H1 (cell line): ENCODE measurements around the gene OTUD3. TPM values are rescaled to one million over a fixed set of nuclear protein-coding genes. Genes with fewer than 3 reads are reported as not detected.

Experiments
- CTCF ChIA-PET: fragments of 300-600 bp; sonication (Branson Sonifier 250); formaldehyde crosslinking; loops from one replicate; lab custom pipeline; 2021; ENCODE audit not compliant: partially characterized antibody; lab: Charles Lee
- POLR2A ChIA-PET: fragments of 300-600 bp; sonication (Branson Sonifier 250); formaldehyde crosslinking; loops from one replicate; lab custom pipeline; 2021; ENCODE audit warnings: inconsistent platforms; ENCODE audit not compliant: partially characterized antibody; lab: Charles Lee
- DNase-seq, 2 experiments: peaks; one replicate each; pipeline versions ENCODE4 v3.0.0 to v3.0.0-alpha.2; 2010 to 2022; ENCODE audit warnings: low spot score in 2 of 2, low read depth in 1 of 2, mixed read lengths in 1 of 2
- FAIRE-seq: peaks from 2 replicates; lab custom pipeline; 2011; peaks lifted over from hg19 to GRCh38; lab: Jason Lieb, UNC
- H2AFZ ChIP-seq: 2 replicates; pipeline ENCODE4 v1.8.1; 2012; ENCODE audit warnings: low read length, inconsistent platforms
- H2AK5ac ChIP-seq: 2 replicates; pipeline ENCODE4 v1.6.1; 2013; ENCODE audit warnings: low read depth, low read length
- H2BK120ac ChIP-seq: replicated peaks from 2 replicates; pipeline ENCODE3; 2013; ENCODE audit warnings: low read depth, low read length, inconsistent platforms
- H2BK12ac ChIP-seq: 2 replicates; pipeline ENCODE4 v1.6.1; 2013; ENCODE audit warnings: low read depth, low read length
- H2BK15ac ChIP-seq: 2 replicates; pipeline ENCODE4 v1.6.1; 2013; ENCODE audit warnings: low read length
- H2BK20ac ChIP-seq: 2 replicates; pipeline ENCODE4 v1.6.1; 2013; ENCODE audit warnings: low read length
- H2BK5ac ChIP-seq: 2 replicates; pipeline ENCODE4 v1.6.1; 2013; ENCODE audit warnings: low read depth, low read length
- H3K14ac ChIP-seq: 2 replicates; pipeline ENCODE4 v1.6.1; 2013; ENCODE audit warnings: inconsistent platforms; ENCODE audit not compliant: insufficient read length
- H3K18ac ChIP-seq: 2 replicates; pipeline ENCODE4 v1.6.1; 2013; ENCODE audit warnings: low read length; ENCODE audit errors: extremely low read depth
- H3K23ac ChIP-seq: 2 replicates; pipeline ENCODE4 v1.6.1; 2013; ENCODE audit warnings: inconsistent platforms; ENCODE audit not compliant: insufficient read length
- H3K23me2 ChIP-seq: 2 replicates; pipeline ENCODE4 v1.6.1; 2013; ENCODE audit warnings: low read depth, low read length
- H3K27ac ChIP-seq: 2 replicates; pipeline ENCODE4 v1.6.1; 2011; ENCODE audit warnings: low read depth, low read length, inconsistent platforms
- H3K27me3 ChIP-seq, 4 experiments: replicated peaks in 1 of 4; 1 replicate in 1 of 4; 2 replicates in 3 of 4; pipeline versions ENCODE4 v1.6.1 to v1.8.1; 2011 to 2013; ENCODE audit warnings: low read length in 3 of 4, mild to moderate bottlenecking in 3 of 4, inconsistent platforms in 2 of 4, mixed read lengths in 2 of 4, moderate library complexity in 1 of 4; ENCODE audit not compliant: control insufficient read depth in 3 of 4, insufficient read depth in 3 of 4; ENCODE audit errors: extremely low read depth in 1 of 4
- H3K36me3 ChIP-seq, 4 experiments: 2 replicates each; pipeline versions ENCODE4 v1.6.1 to v1.8.1; 2011 to 2013; ENCODE audit warnings: mild to moderate bottlenecking in 4 of 4, low read length in 3 of 4, moderate library complexity in 2 of 4, control low read depth in 1 of 4, inconsistent platforms in 1 of 4; ENCODE audit not compliant: insufficient read depth in 4 of 4, control insufficient read depth in 2 of 4
- H3K4ac ChIP-seq: replicated peaks from 2 replicates; pipeline ENCODE3; 2013; ENCODE audit warnings: low read length, low read depth, mixed read lengths, inconsistent platforms; ENCODE audit not compliant: insufficient read length
- H3K4me1 ChIP-seq, 4 experiments: replicated peaks in 1 of 4; 1 replicate in 1 of 4; 2 replicates in 3 of 4; pipeline versions ENCODE4 v1.6.1 to v1.8.1; 2011 to 2013; ENCODE audit warnings: low read length in 3 of 4, inconsistent platforms in 2 of 4, mixed read lengths in 1 of 4; ENCODE audit not compliant: insufficient read depth in 4 of 4, control insufficient read depth in 3 of 4
- H3K4me2 ChIP-seq, 2 experiments: 2 replicates each; pipeline versions ENCODE4 v1.6.1 to v1.8.1; 2011 to 2013; ENCODE audit warnings: low read depth in 2 of 2, low read length in 2 of 2, control low read depth in 1 of 2, inconsistent platforms in 1 of 2, mild to moderate bottlenecking in 1 of 2; ENCODE audit not compliant: insufficient read depth in 1 of 2
- H3K4me3 ChIP-seq, 4 experiments: fragments of 200-600, 300-600 bp in 1 of 4; sonication (generic), shearing (Covaris generic), sonication (Bioruptor Twin) in 1 of 4; 2 replicates each; pipeline versions ENCODE4 v1.5.1 to v1.8.1; 2011 to 2016; ENCODE audit warnings: low read length in 4 of 4, low read depth in 3 of 4, control low read depth in 2 of 4, inconsistent platforms in 2 of 4, mild to moderate bottlenecking in 2 of 4, mixed read lengths in 1 of 4, moderate library complexity in 1 of 4; ENCODE audit not compliant: insufficient read depth in 2 of 4; ENCODE audit errors: extremely low read depth in 1 of 4
- H3K56ac ChIP-seq: replicated peaks from 2 replicates; pipeline ENCODE3; 2013; ENCODE audit warnings: low read depth, mild to moderate bottlenecking, mixed read lengths, low read length, inconsistent platforms; ENCODE audit not compliant: insufficient read length
- H3K79me1 ChIP-seq: 2 replicates; pipeline ENCODE4 v1.6.1; 2013; ENCODE audit warnings: low read depth, low read length, control low read depth
- H3K79me2 ChIP-seq, 2 experiments: 2 replicates each; pipeline versions ENCODE4 v1.6.1 to v1.8.1; 2012 to 2013; ENCODE audit warnings: low read length in 2 of 2, mild to moderate bottlenecking in 2 of 2, inconsistent platforms in 1 of 2; ENCODE audit not compliant: insufficient read depth in 2 of 2, control insufficient read depth in 1 of 2
- H3K9ac ChIP-seq, 4 experiments: replicated peaks in 1 of 4; 1 replicate in 1 of 4; 2 replicates in 3 of 4; pipeline versions ENCODE4 v1.6.1 to v1.8.1; 2011 to 2013; ENCODE audit warnings: low read depth in 3 of 4, low read length in 3 of 4, control low read depth in 2 of 4, mild to moderate bottlenecking in 2 of 4, moderate library complexity in 2 of 4, inconsistent platforms in 1 of 4; ENCODE audit errors: extremely low read depth in 1 of 4
- H3K9me3 ChIP-seq, 2 experiments: 2 replicates each; pipeline versions ENCODE4 v1.6.1 to v1.8.1; 2012 to 2013; ENCODE audit warnings: mild to moderate bottlenecking in 2 of 2, moderate library complexity in 2 of 2, control low read depth in 1 of 2, inconsistent platforms in 1 of 2, low read depth in 1 of 2, low read length in 1 of 2, mixed read lengths in 1 of 2; ENCODE audit not compliant: insufficient read depth in 2 of 2
- H4K20me1 ChIP-seq, 2 experiments: replicated peaks in 1 of 2; 2 replicates each; pipeline versions ENCODE3 to v1.8.1; 2011 to 2013; ENCODE audit warnings: inconsistent platforms in 2 of 2, low read length in 2 of 2, mild to moderate bottlenecking in 1 of 2; ENCODE audit not compliant: insufficient read depth in 2 of 2, control insufficient read depth in 1 of 2
- H4K5ac ChIP-seq: 2 replicates; pipeline ENCODE4 v1.6.1; 2013; ENCODE audit warnings: low read length, low read depth, mixed read lengths, inconsistent platforms; ENCODE audit not compliant: insufficient read length
- H4K8ac ChIP-seq: 2 replicates; pipeline ENCODE4 v1.8.0; 2013; ENCODE audit warnings: mild to moderate bottlenecking, moderate library complexity, low read length, inconsistent platforms; ENCODE audit not compliant: insufficient read depth; ENCODE audit errors: extremely low read depth
- H4K91ac ChIP-seq: replicated peaks from 2 replicates; pipeline ENCODE3; 2013; ENCODE audit warnings: low read length, mixed read lengths, inconsistent platforms; ENCODE audit not compliant: insufficient read length
- BRCA1 ChIP-seq: IDR thresholded peaks from 2 replicates; pipeline ENCODE4 v1.6.1; 2012; ENCODE audit warnings: low read depth, low read length, improper control_type of control experiment
- CHD1 ChIP-seq: IDR thresholded peaks from 2 replicates; pipeline ENCODE4 v1.6.1; 2012; ENCODE audit warnings: low read depth, low read length, improper control_type of control experiment
- E2F6 ChIP-seq: IDR thresholded peaks from 2 replicates; pipeline ENCODE4 v1.6.1; 2012; ENCODE audit warnings: inconsistent platforms
- EGR1 ChIP-seq: IDR thresholded peaks from 2 replicates; pipeline ENCODE4 v1.6.1; 2011; ENCODE audit warnings: low read depth, low read length, borderline replicate concordance
- HDAC2 ChIP-seq, 2 experiments: fragments of 300-600 bp in 1 of 2; sonication (generic) in 1 of 2; IDR thresholded peaks; 2 replicates each; pipeline ENCODE4 v1.6.1; 2011 to 2012; ENCODE audit warnings: low read depth in 2 of 2, low read length in 2 of 2, mild to moderate bottlenecking in 2 of 2, moderate library complexity in 2 of 2, borderline replicate concordance in 1 of 2, inconsistent platforms in 1 of 2
- JUN ChIP-seq: IDR thresholded peaks from 2 replicates; pipeline ENCODE4 v1.6.1; 2011; ENCODE audit warnings: low read depth, mild to moderate bottlenecking, improper control_type of control experiment, low read length
- KDM1A ChIP-seq: fragments of 200-600, 300-600 bp; sonication (generic); IDR thresholded peaks from 2 replicates; pipeline ENCODE4 v1.7.1; 2016; ENCODE audit warnings: mild to moderate bottlenecking, low read length, borderline replicate concordance
- POLR2AphosphoS5 ChIP-seq: IDR thresholded peaks from 2 replicates; pipeline ENCODE4 v1.6.1; 2011; ENCODE audit warnings: low read depth, low read length
- SIN3A ChIP-seq, 2 experiments: IDR thresholded peaks in 1 of 2; conservative IDR thresholded peaks in 1 of 2; 2 replicates each; pipeline ENCODE4 v1.6.1; 2011 to 2012; ENCODE audit warnings: low read length in 2 of 2, improper control_type of control experiment in 1 of 2, low read depth in 1 of 2, mild to moderate bottlenecking in 1 of 2
- SP1 ChIP-seq: IDR thresholded peaks from 2 replicates; pipeline ENCODE4 v1.6.1; 2011; ENCODE audit warnings: low read depth, low read length
- TEAD4 ChIP-seq: IDR thresholded peaks from 2 replicates; pipeline ENCODE4 v1.6.1; 2012; ENCODE audit warnings: low read depth, low read length, inconsistent platforms, mixed read lengths
- polyA plus RNA-seq, 7 experiments: library from polyadenylated mRNA; depleted of rRNA in 3 of 7; stranded (reverse) in 5 of 7; unstranded in 2 of 7; fragments of >200 nt in 5 of 7; fragments of 200-250 nt in 2 of 7; gene quantifications; 1 replicate in 5 of 7; 2 replicates in 1 of 7; 4 replicates in 1 of 7; pipeline versions ENCODE4 v1.2.1 to v1.2.3, GENCODE V29; 2011 to 2013; ENCODE audit warnings: missing spikeins in 2 of 7, mixed read lengths in 2 of 7
- total RNA-seq: library from RNA; stranded (reverse); fragmentation: NEBNext Ultra II Directional; extraction: Animal tissue kit (Norgen Biotek cat#: 25700); gene quantifications from 2 replicates; pipeline ENCODE4 v1.2.1, GENCODE V29; 2021
- TF ChIP-seq, protein P1 (sequence below): IDR thresholded peaks from 2 replicates; pipeline ENCODE4 v1.6.1; 2012; ENCODE audit warnings: inconsistent platforms

The OTUD3 gene
- total and polyA plus RNA-seq, 2 of the 8 experiments (the other 6 are each of a cell fraction or from before 2014, with no cell fraction given) = 6.3 to 11.9 TPM

- Histone ChIP-seq H4K91ac (no peak overlapping the region), H3K4me1 (no peaks in the 10 kb centered on the region), H2AFZ (no peak overlapping the region), H3K4me2 (no peak overlapping the region), H2AK5ac (no peak overlapping the region), H3K79me1 (no peaks in the 10 kb centered on the region), H3K36me3 (no peaks in the 10 kb centered on the region), H3K27ac (no peak overlapping the region), H3K9me3 (no peaks in the 10 kb centered on the region), H2BK5ac (no peak overlapping the region), H2BK20ac (no peak overlapping the region), H3K4me3 (no peak overlapping the region), H2BK15ac (no peak overlapping the region), H3K23me2 (no peaks in the 10 kb centered on the region), H3K27me3 (no peaks in the 10 kb centered on the region), H2BK120ac (no peak overlapping the region), H3K4ac (no peak overlapping the region), H3K14ac (no peak overlapping the region), H4K20me1 (no peaks in the 10 kb centered on the region), H2BK12ac (no peak overlapping the region), H4K8ac (no peak overlapping the region), H3K23ac (no peak overlapping the region), H3K79me2 (no peaks in the 10 kb centered on the region), H3K18ac (no peak overlapping the region), H4K5ac (no peak overlapping the region), H3K9ac (no peak overlapping the region), H3K56ac (no peak overlapping the region)
- ChIA-PET CTCF (interaction anchor here (0.7 kb wide), 1 partner anchor 14 kb away, joined by 3 read pairs; no protein-coding TSS in a partner anchor), POLR2A (no interaction called here)
- TF ChIP-seq SP1 (no peak), JUN (no peak), TEAD4 (no peak), EGR1 (no peak), E2F6 (no peak), BRCA1 (no peak), CHD1 (no peak), POLR2AphosphoS5 (no peak), SIN3A (conservative IDR thresholded peaks at IDR 0.05 in 1 of 2, IDR thresholded peaks at IDR 0.05 in 1 of 2; ENCODE audit: low read depth in 1 of 2, low read length in 2 of 2) (no peak), KDM1A (no peak), HDAC2 (IDR thresholded peaks at IDR 0.05; ENCODE audit: borderline replicate concordance in 1 of 2, low read depth in 2 of 2, low read length in 2 of 2) (no peak)
- TF ChIP-seq, protein P1, sequence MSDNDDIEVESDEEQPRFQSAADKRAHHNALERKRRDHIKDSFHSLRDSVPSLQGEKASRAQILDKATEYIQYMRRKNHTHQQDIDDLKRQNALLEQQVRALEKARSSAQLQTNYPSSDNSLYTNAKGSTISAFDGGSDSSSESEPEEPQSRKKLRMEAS = no peak
- no peak for DNase-seq
- FAIRE-seq = no peak
Measured at GRCh38 chr1:19840228-19840627, 42.0 kb upstream of the OTUD3 start.
